HG03066 (cell line): Measurements from ENCODE around the gene GOLGA8S.
"Not testable (repeated sequence)": the region's sequence is repeated elsewhere in the genome, so short reads cannot be mapped to it uniquely, and the experiment has no call there.

ENCODE experiments used
- ATAC-seq: cut with Tn5 transposase; IDR thresholded peaks from one replicate; pipeline ENCODE4 v1.9.1; 2021; ENCODE audit warnings: low read depth; ENCODE audit not compliant: unreplicated experiment

Gene GOLGA8S, protein sequence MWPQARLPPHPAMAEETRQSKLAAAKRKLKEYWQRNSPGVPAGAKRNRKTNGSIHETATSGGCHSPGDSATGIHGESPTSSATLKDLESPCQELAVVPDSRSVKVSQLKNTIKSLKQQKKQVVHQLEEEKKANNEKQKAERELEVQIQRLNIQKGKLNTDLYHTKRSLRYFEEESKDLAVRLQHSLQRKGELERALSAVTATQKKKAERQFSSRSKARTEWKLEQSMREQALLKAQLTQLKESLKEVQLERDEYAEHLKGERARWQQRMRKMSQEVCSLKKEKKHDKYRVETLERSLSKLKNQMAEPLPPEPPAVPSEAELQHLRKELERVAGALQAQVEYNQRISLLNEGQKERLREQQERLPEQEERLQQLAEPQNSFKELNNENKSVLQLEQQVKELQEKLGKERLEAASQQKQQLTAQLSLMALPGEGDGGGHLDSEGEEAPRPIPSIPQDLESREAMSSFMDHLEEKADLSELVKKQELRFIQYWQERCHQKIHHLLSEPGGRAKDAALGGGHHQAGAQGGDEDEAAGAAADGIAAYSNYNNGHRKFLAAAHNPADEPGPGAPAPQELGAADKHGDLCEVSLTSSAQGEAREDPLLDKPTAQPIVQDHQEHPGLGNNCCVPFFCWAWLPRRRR

DNA sequence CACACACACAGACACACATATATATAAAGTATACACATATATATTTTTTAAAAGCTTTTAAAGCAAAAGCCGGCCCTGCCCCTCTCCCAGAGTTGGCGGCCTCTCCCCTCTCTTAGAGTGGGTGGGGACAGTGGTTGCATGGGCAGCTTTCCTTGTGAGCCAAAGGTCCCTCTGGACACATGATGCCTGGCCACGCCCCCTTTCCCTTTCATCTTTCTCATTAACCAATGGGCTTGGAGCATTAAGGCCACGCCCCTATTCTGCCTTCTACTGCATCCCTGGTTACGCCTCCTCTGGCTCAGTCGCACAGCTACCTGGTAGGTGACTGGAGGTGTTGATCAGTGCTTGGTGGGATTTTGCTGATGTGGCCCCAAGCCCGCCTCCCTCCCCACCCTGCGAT is at the start of gene GOLGA8S:
Gene GOLGA8S (plus strand): TSS at position 301 of the 400 bp plus-strand sequence. CDS start 62 bp downstream, at position 363.
- ATAC-seq: not testable (repeated sequence)

GRCh38 chr15:23304805-23305204 is 49.7 kb upstream of the GOLGA8S start:
- not testable (repeated sequence) for ATAC-seq

- not testable (repeated sequence) for ATAC-seq
Measured at GRCh38 chr15:23305921-23306320, 48.6 kb upstream of the GOLGA8S start.

DNA sequence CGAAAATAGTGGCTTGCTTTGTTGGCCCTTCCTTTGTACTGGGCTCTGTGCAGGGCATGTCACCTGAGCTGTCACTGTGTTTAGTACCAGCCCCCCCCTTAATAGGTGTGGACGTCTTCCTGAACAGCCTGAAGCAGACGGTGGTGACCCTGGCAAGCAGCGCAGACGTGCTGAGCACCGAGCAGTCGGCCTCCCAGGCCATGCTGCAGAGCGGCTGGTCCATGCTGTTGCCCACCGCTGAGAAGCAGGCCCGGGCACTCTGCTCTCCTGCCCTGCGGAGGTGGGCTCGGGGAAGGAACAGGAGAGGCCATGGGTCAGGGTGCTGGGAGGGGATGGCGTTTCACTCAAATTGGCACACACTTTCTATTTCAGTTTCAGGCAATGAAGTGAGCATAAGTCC is 43.3 kb upstream of the GOLGA8S start:
- ATAC-seq: not testable (repeated sequence)

DNA sequence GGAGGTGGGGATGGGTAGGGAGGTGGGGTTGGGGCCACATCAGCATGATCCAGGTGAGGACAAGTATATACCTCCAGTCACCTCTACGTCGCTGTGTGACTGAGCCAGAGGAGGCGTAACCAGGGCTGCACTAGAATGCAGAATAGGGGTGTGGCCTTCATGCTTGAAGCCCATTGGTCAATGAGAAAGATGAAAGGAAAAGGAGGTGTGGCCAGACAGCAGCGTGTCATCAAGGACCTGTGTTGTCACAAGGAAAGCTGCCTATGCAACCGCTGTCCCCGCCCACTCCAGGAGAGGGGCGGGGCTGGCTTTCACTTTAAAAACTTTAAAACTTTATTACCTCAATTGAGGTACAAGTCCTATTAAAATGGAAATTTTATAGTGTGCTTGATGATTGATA is 20.5 kb upstream of the GOLGA8S start, which contains the start of gene GOLGA6L26:
Gene GOLGA6L26 (minus strand): TSS at position 101 of the 400 bp plus-strand sequence. CDS start 61 bp downstream, at position 40.
- ATAC-seq: not testable (repeated sequence)

DNA sequence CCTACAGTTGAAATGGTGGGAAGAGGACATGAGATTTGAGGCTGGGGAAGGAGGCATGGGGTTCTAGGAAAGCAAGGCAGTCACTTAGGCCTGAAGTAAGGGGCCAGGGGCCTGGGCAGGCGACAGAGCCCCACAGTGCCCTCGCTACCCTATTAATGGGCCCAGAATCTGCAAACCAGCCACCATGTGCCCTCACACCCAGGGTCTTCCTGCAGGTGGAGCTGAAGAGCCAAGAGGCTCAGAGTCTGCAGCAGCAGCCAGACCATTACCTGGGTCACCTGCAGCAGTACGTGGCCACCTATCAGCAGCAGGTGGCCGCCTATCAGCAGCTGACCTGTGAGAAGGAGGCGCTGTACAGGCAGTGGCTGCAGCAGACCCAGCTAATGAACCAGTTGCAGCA is 8.1 kb downstream of the GOLGA8S start:
- ATAC-seq: not testable (repeated sequence)

DNA sequence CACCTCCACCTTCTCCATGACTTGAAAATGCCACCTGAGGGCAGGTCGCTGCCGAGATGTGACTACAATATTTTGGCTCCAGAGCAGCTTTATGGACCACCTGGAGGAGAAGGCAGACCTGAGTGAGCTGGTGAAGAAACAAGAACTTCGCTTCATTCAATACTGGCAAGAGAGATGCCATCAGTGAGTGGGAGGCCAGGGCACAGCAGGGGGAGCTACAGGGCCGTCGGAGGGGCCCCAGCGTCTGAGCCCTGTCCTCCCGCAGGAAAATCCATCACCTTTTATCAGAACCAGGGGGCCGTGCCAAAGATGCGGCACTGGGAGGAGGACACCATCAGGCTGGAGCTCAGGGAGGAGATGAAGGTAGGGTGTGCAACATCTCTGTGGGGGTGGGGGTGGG is 9.7 kb downstream of the GOLGA8S start:
- ATAC-seq: not testable (repeated sequence)

DNA sequence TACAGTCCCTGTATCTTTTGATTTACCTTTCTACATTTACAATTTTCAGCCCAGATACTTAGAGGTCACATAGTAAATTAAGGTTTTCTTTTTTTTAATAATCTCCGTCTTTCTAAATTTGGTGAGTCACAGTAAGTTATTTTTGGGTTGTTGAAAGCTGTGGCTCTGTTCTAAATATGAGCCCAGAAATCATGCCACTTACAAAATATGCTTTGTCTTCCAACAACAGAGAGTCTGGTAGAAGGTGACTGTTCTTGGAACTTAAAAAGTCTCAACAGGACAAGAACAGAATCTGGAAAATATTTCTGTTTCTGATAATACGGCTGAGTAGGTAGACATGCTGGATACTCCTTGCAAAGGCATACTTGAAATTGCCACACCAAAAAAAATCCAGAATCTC is 16.0 kb downstream of the GOLGA8S start:
- ATAC-seq: no peak

- ATAC-seq: not testable (repeated sequence)
Measured at GRCh38 chr15:23371134-23371533, 16.6 kb downstream of the GOLGA8S start.

DNA sequence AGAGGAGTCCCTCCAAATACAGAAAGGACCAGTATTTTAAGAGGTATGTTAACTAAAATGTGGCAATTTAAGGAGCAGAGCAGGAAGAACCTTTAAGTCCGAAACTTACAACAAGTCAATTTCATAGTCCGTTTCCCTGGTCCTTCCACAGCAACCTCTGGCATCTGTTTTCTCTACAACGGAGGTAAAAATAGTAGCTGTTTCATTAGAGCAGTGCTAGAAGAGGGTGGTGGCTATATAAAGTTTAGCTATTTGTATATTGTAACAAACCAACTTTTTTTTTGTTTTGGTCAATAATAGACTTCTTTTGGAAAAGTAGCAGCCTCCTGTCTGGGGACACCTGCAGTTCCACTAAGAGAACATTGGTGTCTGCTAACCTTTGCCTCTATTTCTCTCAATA is 17.3 kb downstream of the GOLGA8S start:
- not testable (repeated sequence) for ATAC-seq

DNA sequence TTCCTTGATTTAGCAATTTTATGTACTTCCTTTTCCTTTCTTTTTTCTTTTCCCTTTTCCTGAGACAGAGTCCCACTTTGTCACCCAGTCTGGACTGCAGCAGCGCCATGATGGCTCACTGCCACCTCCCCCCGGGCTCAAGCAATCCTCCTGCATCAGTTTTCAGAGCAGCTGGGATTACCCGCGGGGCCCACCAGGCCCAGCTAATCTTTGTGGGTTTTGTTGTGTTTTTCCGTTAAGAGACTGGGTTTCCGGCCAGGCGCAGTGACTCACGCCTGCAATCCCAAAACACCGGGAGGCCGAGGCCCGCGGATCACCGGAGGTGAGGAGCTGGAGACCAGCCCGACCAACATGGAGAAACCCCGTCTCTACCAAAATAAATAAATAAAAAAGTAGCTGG is 17.7 kb downstream of the GOLGA8S start:
- ATAC-seq: no peak

GRCh38 chr15:23372891-23373600 is 18.5 kb downstream of the GOLGA8S start:
- not testable (repeated sequence) for ATAC-seq

DNA sequence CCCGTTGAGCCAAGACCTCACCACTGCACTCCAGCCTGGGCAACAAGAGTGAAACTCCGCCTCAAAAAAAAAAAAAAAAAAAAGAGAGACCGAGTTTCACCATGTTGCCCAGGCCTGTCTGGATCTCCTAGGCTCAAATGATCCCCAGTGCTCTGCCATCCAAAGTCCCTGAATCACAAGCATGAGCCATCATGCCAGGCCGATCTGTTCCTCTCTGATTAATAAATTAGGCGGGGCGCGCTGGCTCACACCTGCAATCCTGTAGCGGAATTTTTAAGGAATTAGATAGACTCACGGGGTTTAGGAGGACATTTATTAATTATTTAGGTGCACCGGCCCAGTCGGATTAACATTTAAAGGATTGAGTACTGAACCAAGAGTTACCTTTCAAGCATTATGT is 19.7 kb downstream of the GOLGA8S start:
- ATAC-seq: not testable (repeated sequence)

DNA sequence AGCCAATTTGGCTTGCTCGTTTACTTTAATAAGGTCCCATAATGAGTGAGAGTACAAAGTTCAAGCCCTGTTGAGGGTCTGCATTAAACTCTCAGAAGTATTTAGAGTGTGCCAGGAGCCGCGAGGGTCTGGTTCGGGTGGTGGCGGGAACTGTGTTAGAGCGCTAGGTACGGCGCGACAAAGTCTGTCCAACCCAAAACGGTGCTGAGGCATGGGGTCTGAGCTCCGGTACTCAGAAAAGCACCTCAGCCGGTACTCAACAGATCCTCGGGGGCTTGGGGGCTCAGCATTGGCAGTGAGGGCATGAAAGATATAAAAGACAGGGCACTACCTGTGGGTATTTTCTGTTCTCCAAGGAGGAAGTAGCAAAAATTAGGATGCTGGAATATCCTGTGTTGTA is 24.4 kb downstream of the GOLGA8S start:
- ATAC-seq: not testable (repeated sequence)

DNA sequence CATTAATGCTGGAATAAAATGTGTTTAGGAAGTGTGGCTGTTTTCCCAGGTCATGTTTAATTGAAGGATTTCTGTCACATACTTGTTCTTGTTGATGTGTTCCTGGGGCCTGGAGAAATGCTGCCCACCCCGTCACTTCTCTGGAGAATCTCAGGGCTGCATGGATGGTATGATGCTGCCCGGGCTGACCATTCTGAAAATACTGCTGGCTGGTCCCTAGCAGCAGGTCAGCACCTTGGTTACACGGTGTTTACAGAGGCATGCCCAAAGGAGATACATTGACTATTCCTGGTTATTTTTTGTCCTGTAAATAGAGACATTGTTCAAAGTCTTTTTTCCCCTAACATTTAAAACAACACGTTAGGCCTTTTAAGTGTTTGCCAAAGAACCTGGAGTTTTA is 26.2 kb downstream of the GOLGA8S start:
- not testable (repeated sequence) for ATAC-seq

GRCh38 chr15:23381192-23381591 is 26.6 kb downstream of the GOLGA8S start:
- not testable (repeated sequence) for ATAC-seq

DNA sequence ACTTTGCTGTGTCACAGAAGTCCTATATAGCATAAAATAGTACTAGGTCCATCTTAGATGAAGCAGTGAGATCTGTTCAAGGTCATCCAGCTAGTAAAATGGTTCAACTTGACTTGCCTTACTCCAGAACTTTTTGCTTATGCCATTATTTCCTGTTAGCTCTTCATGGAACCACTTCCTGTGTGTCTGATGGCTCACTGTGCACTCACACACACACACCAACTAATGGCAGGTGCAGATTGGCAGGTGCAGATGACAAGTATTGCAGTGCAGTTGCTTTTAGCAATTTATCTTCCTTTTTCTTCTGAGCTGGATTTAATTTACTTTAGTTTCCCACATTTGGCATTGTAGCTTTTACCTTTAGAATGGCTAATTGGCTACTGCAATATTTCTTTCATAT is 29.8 kb downstream of the GOLGA8S start:
- no peak for ATAC-seq

- no peak for ATAC-seq
Measured at GRCh38 chr15:23385886-23386430, 31.4 kb downstream of the GOLGA8S start.

DNA sequence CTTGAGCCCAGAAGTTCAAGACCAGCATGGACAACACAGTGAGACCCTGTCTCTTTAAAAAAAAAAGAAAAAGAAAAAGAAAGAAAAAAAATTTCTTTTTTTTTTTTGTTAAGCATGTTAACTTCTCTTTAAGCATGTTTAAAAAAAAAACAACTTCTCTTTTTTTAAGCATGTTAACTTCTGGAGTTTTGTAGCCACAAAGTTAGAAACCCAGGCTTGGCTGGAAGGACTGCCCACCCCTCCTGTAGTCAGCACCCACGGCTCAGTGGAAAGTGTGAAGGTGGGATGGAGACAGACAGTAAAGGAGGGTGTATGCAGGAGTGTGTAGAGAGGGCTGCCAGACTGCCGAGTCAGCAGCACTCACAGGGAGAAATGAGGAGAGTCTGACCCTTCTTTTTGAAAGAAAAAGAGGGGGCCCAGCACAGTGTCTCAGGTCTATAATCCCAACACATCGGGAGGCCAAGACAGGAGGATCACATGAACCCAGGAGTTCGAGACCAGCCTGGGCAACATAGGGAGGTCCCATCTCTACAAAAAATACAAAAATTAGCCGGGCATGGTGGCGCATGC is 33.2 kb downstream of the GOLGA8S start:
- ATAC-seq: no peak

- ATAC-seq: no peak
Measured at GRCh38 chr15:23395030-23395692, 40.6 kb downstream of the GOLGA8S start.
